Thyroid gland (tissue), 4 donors: Measurements from ENCODE around the gene ACAP2.

Source experiments
- CTCF ChIP-seq, 6 experiments: fragments of 200-600 bp in 3 of 6; fragments of 450-650 bp in 3 of 6; sonication (generic) in 3 of 6; IDR thresholded peaks; one replicate each; pipeline ENCODE4 v1.5.1; 2016 to 2019; ENCODE audit warnings: antibody characterized with exemption in 6 of 6, mild to moderate bottlenecking in 2 of 6, inconsistent platforms in 1 of 6, moderate library complexity in 1 of 6
- POLR2A ChIP-seq, 2 donors: fragments of 450-650 bp; IDR thresholded peaks; one replicate each; pipeline ENCODE4 v1.6.1; 2017; ENCODE audit warnings: antibody characterized with exemption in 2 of 2, mild to moderate bottlenecking in 2 of 2, moderate library complexity in 1 of 2

- TF ChIP-seq CTCF (IDR thresholded peaks at IDR 0.05): no peak
- TF ChIP-seq POLR2A (IDR thresholded peaks at IDR 0.05): no peak
These were observed 40.9 kb downstream of the ACAP2 start for GRCh38 chr3:195401943-195402342.
